Natural killer cell treated with Interleukin-12 subunit alpha and Interleukin-12 subunit beta and Interleukin-15 and Interleukin-18, amount 100 ng/mL, for 72 hours (primary cell): ENCODE results near the gene SLC22A17. TPM values are rescaled to one million over a fixed set of nuclear protein-coding genes. Genes with fewer than 3 reads are reported as not detected.

Experiments used
- ATAC-seq, 2 donors: fragments of 150-1000 bp; cut with Tn5 transposase in 1 of 2; sonication (Bioruptor Pico), chemical (Tn5 transposase) in 1 of 2; 2 replicates each; pipeline ENCODE4 v1.10.0; 2021
- DNase-seq: peaks from one replicate; pipeline ENCODE4 v3.0.0; 2022; ENCODE audit warnings: low spot score
- H3K27ac Mint-ChIP-seq, 2 donors: 1 replicate in 1 of 2; 2 replicates in 1 of 2; pipeline ENCODE4 v1.8.0; 2022; ENCODE audit warnings: mixed read lengths in 2 of 2, mild to moderate bottlenecking in 1 of 2, moderate library complexity in 1 of 2
- H3K27me3 Mint-ChIP-seq, 2 donors: 1 replicate in 1 of 2; 2 replicates in 1 of 2; pipeline ENCODE4 v1.8.0; 2022; ENCODE audit warnings: mixed read lengths in 2 of 2
- H3K36me3 Mint-ChIP-seq: one replicate; pipeline ENCODE4 v1.8.0; 2022; ENCODE audit warnings: mixed read lengths
- H3K4me1 Mint-ChIP-seq, 2 donors: 1 replicate in 1 of 2; 2 replicates in 1 of 2; pipeline ENCODE4 v1.8.0; 2022; ENCODE audit warnings: low read depth in 2 of 2, mixed read lengths in 2 of 2, mild to moderate bottlenecking in 1 of 2
- H3K4me3 Mint-ChIP-seq: one replicate; pipeline ENCODE4 v1.8.0; 2022; ENCODE audit warnings: mixed read lengths
- H3K9me3 Mint-ChIP-seq: 2 replicates; pipeline ENCODE4 v1.8.0; 2022; ENCODE audit warnings: mixed read lengths
- total RNA-seq, 2 donors: library from RNA; stranded (reverse); gene quantifications; one replicate each; pipeline ENCODE4 v1.2.3, GENCODE V29; 2022

SLC22A17 gene
- total RNA-seq, 2 donors from 2014 or later = 0.42 TPM; not detected in 1

DNA sequence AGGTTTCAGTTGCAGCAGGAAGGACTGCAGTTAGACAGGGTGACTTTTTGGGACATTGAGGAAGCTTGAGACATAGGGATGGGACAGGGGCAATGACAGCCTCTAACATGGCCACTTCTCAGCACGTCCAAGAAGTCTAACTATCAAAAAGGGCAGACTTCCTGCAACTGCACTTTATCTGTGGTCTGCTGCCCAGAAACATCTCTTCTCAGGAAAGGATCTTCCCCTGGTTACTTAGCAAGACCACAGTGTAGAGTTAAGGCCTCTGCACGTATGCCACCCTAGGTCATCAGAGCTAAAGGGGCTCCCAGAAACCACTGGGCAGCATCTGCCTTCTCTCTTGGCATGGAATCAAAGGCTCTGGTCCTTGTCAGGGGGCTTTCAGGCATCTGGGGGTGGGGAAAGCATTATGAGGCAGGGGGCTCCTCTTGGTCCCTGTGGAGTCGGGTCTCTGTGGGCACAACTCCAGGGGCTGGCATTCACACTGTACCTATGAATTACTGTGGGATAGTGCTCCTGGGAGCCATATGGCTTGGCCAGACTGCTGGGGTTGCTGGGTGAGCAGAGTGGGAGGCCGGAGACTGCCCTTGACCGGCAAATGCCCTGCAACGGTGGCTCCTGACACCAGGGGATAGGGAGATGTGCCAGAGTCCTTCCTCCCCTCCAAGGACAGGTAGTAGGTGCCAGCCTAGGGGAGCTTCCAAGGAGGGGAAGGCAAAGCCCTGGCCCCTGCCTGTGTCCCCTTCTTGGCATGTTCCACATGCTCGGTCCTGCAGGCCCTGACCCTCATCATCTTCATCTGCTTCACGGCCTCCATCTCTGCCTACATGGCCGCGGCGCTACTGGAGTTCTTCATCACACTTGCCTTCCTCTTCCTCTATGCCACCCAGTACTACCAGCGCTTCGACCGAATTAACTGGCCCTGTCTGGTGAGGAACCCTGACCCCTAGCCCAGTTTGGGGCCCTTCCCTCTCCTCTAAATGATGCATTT, 25.2 kb upstream of the SLC22A17 start:
- ATAC-seq = no peak
- Mint-ChIP-seq H3K27me3 (peaks cover 0 to 2% of the 10 kb centered on the region in 2 donors), H3K36me3 (no peaks in the 10 kb centered on the region), H3K9me3 (no peaks in the 10 kb centered on the region), H3K4me1 (no peaks in the 10 kb centered on the region), H3K4me3 (no peak overlapping the region), H3K27ac (no peak overlapping the region)
- no peak for DNase-seq

DNA sequence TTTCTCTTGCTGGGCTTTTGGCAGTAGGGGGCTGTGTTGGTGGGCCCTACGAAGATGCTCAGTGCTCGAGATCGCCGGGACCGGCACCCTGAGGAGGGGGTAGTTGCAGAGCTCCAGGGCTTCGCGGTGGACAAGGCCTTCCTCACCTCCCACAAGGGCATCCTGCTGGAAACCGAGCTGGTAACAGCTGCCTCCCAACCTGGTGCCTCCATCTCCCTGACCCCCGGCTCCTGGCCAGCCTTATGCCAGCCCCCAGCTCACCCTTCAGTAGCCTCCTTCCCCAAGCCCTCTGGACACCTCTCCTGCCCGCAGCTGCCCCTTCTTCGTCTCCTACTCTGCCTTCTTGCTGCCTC, 24.5 kb upstream of the SLC22A17 start:
- DNase-seq = no peak
- H3K4me1 Mint-ChIP-seq = no peaks in the 10 kb centered on the region
- no peaks in the 10 kb centered on the region for H3K36me3 Mint-ChIP-seq
- H3K27me3 Mint-ChIP-seq = peaks cover 0 to 2% of the 10 kb centered on the region in 2 donors
- no peak for ATAC-seq
- no peak overlapping the region for H3K27ac Mint-ChIP-seq
- H3K4me3 Mint-ChIP-seq = no peak overlapping the region
- no peaks in the 10 kb centered on the region for H3K9me3 Mint-ChIP-seq

DNA sequence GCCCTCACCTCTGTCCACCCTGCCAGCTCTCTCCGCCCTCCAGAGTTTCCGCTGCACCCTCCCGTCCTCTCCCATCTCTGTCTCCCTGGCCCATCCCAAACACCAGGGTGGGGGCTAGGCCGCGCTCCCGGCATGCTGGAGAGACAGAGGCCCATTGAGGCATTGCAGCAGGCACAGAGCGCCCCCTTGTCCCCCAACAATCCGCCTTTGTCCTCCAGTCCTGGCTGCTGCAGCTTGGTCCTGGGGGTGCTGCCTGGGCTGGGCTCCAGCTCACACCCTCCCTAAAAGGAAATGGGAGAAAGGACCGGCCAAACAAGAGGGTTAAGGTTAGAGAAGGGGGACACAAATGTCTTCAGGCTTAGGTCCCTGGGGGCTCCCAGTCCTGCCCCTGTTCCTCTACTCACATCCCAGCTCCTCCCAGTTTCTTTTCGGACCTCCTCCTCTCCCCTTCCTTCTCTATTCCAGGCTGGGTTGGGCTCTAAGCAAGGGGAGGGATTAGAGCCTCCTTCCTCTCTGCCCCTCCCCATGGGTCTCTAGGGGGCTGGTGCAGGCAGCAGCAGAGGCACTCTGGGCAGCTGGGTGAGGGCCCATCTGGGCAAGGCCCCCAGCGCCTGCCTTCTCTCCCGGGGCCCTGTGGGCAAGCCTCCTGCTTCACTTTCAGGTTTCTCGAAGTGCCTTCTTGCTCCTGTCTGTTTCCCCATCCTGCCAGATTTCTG, 24.0 kb upstream of the SLC22A17 start, which contains the start of gene CMTM5:
TSS of gene CMTM5 (plus strand) at position 565 of the 716 bp plus-strand sequence. CDS start 206 bp downstream, outside the sequence.
- no peak for ATAC-seq
- Mint-ChIP-seq H3K4me3 (no peak within 1 kb of the TSS), H3K27me3 (peaks cover 0 to 2% of the 10 kb centered on the region in 2 donors), H3K27ac (no peak within 1 kb of the TSS), H3K36me3 (no peaks in the 10 kb centered on the region), H3K9me3 (no peaks in the 10 kb centered on the region), H3K4me1 (no peaks in the 10 kb centered on the region)
- DNase-seq = no peak

DNA sequence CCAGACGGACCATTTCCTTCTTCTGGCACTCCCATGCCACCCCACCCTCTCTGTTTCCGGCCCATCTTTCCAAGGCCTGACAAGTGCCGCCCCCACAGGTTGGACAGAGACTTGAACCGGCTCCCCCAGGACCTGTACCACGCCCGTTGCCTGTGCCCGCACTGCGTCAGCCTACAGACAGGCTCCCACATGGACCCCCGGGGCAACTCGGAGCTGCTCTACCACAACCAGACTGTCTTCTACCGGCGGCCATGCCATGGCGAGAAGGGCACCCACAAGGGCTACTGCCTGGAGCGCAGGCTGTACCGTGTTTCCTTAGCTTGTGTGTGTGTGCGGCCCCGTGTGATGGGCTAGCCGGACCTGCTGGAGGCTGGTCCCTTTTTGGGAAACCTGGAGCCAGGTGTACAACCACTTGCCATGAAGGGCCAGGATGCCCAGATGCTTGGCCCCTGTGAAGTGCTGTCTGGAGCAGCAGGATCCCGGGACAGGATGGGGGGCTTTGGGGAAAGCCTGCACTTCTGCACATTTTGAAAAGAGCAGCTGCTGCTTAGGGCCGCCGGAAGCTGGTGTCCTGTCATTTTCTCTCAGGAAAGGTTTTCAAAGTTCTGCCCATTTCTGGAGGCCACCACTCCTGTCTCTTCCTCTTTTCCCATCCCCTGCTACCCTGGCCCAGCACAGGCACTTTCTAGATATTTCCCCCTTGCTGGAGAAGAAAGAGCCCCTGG, 23.0 kb upstream of the SLC22A17 start:
- DNase-seq (no peak), ATAC-seq (no peak)
- H3K9me3 Mint-ChIP-seq = no peaks in the 10 kb centered on the region
- no peak overlapping the region for H3K4me3 Mint-ChIP-seq
- H3K36me3 Mint-ChIP-seq = no peaks in the 10 kb centered on the region
- no peaks in the 10 kb centered on the region for H3K4me1 Mint-ChIP-seq
- peaks cover 0 to 2% of the 10 kb centered on the region in 2 donors for H3K27me3 Mint-ChIP-seq
- no peak overlapping the region for H3K27ac Mint-ChIP-seq

DNA sequence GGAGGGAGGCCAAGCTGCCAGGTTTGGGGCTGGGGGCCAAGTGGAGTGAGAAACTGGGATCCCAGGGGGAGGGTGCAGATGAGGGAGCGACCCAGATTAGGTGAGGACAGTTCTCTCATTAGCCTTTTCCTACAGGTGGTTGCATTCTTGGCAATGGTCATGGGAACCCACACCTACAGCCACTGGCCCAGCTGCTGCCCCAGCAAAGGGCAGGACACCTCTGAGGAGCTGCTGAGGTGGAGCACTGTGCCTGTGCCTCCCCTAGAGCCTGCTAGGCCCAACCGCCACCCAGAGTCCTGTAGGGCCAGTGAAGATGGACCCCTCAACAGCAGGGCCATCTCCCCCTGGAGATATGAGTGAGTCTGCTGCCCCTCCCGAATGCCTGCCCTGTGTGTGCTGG, 20.4 kb upstream of the SLC22A17 start:
- peaks cover 11 to 15% of the 10 kb centered on the region in 2 donors for H3K27me3 Mint-ChIP-seq
- H3K27ac Mint-ChIP-seq = no peak overlapping the region
- H3K4me3 Mint-ChIP-seq = no peak overlapping the region
- DNase-seq = no peak
- no peak for ATAC-seq
- no peaks in the 10 kb centered on the region for H3K36me3 Mint-ChIP-seq
- no peaks in the 10 kb centered on the region for H3K9me3 Mint-ChIP-seq
- H3K4me1 Mint-ChIP-seq = no peaks in the 10 kb centered on the region

DNA sequence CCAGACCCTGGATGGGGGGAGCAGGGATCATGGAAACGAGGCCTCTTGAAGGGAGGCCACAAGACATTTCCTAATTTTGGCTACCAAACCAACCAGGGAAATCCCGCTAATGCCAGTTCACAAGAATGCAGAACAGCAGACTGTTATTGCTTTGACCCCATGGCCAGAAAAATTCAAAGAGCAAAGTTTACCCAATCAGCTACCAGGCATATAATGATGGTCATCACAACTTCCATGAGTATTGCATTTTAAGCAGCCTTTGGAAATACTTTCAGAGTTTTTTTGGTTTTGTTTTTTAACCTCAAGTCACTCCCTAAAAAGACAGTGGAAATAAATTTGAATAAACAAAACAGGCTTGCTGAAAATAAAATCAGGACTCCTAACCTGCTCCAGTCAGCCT, 19.8 kb upstream of the SLC22A17 start, which contains the start of gene IL25:
TSS of gene IL25 (plus strand) at position 301 of the 400 bp plus-strand sequence.
- Mint-ChIP-seq H3K9me3 (no peaks in the 10 kb centered on the region), H3K27me3 (peaks cover 14 to 19% of the 10 kb centered on the region in 2 donors), H3K4me3 (no peak within 1 kb of the TSS), H3K27ac (no peak within 1 kb of the TSS), H3K36me3 (no peaks in the 10 kb centered on the region), H3K4me1 (no peaks in the 10 kb centered on the region)
- no peak for ATAC-seq
- DNase-seq = no peak

DNA sequence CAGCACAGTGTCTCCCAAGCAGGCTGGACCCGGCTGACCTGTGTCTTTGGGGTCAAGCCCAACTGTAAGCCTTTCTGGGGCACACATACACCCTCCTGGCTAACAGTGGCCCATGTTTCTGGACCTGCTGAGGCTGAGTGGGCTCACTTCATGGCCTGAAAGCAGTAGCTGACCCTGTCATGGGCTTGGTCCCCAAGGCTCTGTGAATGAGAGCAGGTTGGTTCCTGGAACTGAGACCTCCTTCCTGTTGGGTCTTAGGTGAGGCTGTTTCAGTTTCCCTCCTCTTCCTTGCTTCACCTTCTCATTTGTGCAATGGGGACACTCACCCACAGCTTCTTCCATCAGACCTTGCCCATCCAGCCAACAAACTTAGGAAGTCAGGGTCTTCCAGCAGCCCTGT, 19.2 kb upstream of the SLC22A17 start:
- Mint-ChIP-seq H3K9me3 (no peaks in the 10 kb centered on the region), H3K36me3 (no peaks in the 10 kb centered on the region), H3K4me3 (no peak overlapping the region), H3K27me3 (peaks cover 19 to 25% of the 10 kb centered on the region in 2 donors), H3K27ac (no peak overlapping the region), H3K4me1 (no peaks in the 10 kb centered on the region)
- no peak for DNase-seq
- ATAC-seq = no peak

DNA sequence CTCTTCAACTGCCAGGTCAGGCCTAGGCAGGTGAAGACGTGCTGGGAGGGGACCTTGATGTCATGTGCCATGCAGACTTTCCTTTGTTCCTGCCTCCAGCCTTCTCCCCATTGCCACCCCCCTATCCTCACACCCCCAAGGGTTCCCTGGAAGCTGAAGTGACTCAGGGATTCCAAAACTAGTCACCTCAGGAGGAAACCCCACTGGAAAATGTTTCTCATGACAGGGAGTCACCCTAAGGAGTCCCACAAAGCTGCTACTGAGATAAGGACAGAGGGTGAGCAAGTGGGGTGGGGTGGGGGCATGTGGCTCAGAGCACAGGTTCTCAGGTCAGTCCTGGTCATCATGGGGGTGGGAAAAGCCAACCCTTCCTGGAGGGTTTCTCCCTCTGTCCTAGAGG, 17.5 kb upstream of the SLC22A17 start:
- no peak overlapping the region for H3K27ac Mint-ChIP-seq
- no peaks in the 10 kb centered on the region for H3K4me1 Mint-ChIP-seq
- no peak overlapping the region for H3K4me3 Mint-ChIP-seq
- no peaks in the 10 kb centered on the region for H3K36me3 Mint-ChIP-seq
- H3K27me3 Mint-ChIP-seq = peaks cover 24 to 30% of the 10 kb centered on the region in 2 donors
- ATAC-seq = peak in 1 of 2 donors; percentile 17
- H3K9me3 Mint-ChIP-seq = no peaks in the 10 kb centered on the region
- no peak for DNase-seq

DNA sequence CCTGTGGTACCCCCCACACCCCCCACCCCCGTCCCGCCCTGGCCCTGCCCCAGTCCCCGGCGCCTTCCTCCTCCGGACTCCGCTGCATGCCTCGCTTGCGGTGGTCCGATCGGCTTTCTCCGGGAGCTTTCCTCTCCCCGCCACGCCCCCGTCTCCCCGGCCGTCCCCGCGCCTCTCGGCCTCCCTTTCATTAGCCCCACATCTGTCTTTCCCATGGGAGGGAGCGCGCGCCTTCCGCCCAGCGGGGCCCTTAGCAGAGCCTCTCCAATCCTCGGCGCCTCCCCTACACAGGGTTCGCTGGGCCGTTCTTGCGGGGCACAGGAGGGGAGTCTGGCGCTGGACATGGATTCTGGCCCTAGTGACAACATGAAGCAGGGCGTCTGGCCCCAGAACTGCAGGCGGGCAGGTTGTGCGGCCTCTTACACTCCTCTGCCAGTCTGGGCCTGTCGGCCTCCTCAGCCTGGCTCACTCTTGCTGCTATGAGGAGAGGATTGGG, 13.8 kb upstream of the SLC22A17 start:
- Mint-ChIP-seq H3K9me3 (no peaks in the 10 kb centered on the region), H3K36me3 (no peaks in the 10 kb centered on the region), H3K4me3 (no peak overlapping the region), H3K4me1 (no peaks in the 10 kb centered on the region), H3K27ac (no peak overlapping the region), H3K27me3 (peaks cover 40 to 41% of the 10 kb centered on the region in 2 donors)
- ATAC-seq (no peak), DNase-seq (no peak)

DNA sequence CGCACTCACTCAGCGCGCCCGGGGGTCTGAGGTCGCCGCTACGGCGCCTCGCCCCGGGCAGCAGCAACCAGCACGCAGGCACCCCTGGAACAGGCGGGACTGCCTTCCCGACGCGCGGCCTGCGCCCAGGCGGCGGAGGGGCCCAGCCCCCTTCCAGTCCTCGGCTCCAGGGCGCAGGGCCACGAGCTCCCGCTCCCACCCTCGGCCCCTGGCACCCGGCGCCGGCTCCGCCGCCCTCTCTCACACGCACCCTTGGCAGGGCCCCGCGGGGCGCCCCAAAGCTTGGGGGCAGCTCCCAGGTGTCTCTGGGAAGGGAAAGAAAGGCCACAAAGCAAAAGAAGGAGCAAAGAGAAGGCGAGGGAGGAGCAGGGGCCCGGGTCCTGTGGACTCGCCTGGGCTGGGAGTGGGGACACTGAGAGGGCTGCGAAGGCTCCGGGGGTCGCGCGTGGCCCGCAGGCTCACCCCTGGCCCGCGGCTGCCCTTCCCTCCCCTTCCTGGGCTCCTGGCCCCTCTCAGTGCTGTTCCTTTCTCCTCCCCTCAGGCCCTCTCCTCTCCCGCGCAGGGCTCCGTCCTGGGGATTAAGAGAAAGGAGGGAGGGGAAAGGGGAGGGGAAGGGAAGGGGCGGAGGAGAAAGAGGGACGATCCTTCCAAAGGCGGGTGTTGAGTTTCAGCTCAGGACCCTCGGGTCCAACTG, 13.2 kb upstream of the SLC22A17 start:
- Mint-ChIP-seq H3K4me1 (no peaks in the 10 kb centered on the region), H3K36me3 (no peaks in the 10 kb centered on the region), H3K4me3 (no peak overlapping the region), H3K9me3 (no peaks in the 10 kb centered on the region), H3K27me3 (peaks cover 43 to 47% of the 10 kb centered on the region in 2 donors), H3K27ac (no peak overlapping the region)
- DNase-seq = no peak
- no peak for ATAC-seq

DNA sequence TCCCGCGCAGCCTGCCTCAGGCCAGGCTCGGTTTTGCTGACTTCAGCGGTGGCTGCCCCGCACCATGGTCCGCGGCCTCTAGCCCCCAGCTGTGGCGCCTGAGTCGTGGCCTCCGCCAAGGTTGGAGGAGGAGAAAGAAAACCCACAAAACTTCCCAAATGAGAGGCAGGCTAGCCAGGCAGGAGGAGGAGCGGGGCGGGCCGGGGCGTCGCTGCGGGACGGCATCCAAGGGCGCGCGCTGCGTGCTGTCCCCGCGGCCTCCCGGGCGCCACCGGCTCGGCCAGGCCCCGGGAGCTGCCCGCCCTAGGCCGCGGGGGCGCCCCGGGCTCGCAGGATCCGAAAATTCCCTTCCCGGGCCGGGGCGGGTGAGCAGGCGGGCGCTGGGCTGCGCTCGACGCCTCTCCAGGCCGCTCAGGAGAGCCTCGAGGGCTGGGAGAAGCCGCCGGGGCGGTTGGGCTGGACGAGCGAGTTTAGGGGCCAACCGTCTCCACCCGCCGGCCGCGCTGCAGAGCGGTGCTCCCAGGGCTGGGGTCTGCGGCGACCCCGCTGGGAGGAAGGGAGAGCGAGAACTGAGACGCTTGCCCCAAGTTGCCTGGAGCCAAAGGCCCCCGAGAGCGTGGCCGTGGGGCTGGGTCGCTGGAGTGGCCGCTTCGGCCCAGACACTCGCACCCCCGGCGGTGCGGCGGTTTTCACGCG, 12.5 kb upstream of the SLC22A17 start, which contains the start of gene EFS:
TSS of gene EFS (minus strand) at position 137 of the 696 bp plus-strand sequence. CDS start 147 bp downstream, outside the sequence.
- no peaks in the 10 kb centered on the region for H3K4me1 Mint-ChIP-seq
- H3K4me3 Mint-ChIP-seq = no peak within 1 kb of the TSS
- H3K27ac Mint-ChIP-seq = no peak within 1 kb of the TSS
- no peaks in the 10 kb centered on the region for H3K36me3 Mint-ChIP-seq
- peaks cover 44 to 50% of the 10 kb centered on the region in 2 donors for H3K27me3 Mint-ChIP-seq
- H3K9me3 Mint-ChIP-seq = no peaks in the 10 kb centered on the region
- no peak for ATAC-seq
- DNase-seq = no peak

DNA sequence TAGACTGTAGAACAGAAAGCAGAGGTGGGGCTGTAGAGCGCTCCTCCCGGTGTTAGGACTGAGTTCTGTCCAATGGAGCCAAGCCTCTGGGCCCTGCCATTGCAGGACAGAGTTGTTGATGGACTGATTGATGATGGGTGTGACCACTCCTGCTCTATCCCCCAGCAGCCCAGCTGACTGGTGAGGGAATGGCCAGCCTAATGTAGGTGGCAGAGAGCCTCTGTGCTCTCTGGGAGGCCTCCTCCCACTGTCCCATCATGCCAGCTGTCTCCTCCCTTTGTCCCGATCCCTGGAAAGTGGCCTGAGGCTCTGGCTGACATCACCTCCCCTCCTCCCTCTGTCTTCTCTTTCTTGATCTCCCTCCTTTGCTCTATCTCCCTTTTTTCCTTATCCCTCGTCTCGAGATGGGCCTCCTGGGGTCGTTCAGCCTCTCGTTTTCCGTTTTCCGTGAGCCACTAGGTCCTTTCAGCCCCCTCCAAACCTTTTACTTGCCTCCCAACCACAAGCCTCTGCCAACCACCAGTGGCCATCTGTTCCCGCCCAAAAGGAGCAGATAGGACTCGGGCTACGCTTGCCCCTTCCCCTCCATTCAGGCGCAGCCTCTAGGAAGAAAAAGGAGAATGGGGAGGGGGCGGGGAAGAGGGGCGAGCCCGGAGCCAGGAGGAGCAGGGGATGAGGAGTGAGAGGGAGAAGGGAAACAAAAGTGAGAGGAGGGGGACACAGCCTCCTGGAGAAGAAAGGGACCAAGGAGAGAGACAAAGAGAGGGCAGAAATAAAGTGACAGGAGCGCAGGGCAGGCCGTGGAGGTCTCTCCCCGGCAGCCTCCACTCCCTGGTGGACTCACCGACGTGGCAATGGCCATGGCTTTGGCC, 11.7 kb upstream of the SLC22A17 start:
- Mint-ChIP-seq H3K4me3 (no peak overlapping the region), H3K36me3 (no peaks in the 10 kb centered on the region), H3K27me3 (peaks cover 44 to 49% of the 10 kb centered on the region in 2 donors), H3K27ac (no peak overlapping the region), H3K9me3 (no peaks in the 10 kb centered on the region), H3K4me1 (no peaks in the 10 kb centered on the region)
- ATAC-seq (no peak), DNase-seq (no peak)
